Dermis microvascular lymphatic vessel endothelial cell (primary cell): ENCODE results near the gene POLA2. TPM values are rescaled to one million over a fixed set of nuclear protein-coding genes. Genes with fewer than 3 reads are reported as not detected.

Experiments used
- DNase-seq, 2 donors: peaks; one replicate each; pipeline versions ENCODE4 v3.0.0 to v3.0.0-alpha.2; 2010; ENCODE audit warnings: low read depth in 2 of 2
- total RNA-seq: library from RNA; depleted of rRNA; stranded (reverse); fragments of >200 nt; gene quantifications from 2 replicates; pipeline ENCODE4 v1.2.1, GENCODE V29; 2014

POLA2 gene
- total RNA-seq, 1 donor from 2014 or later, result 4.7 TPM

- DNase-seq, result peak in 1 of 2 donors; percentile 93
Measured at GRCh38 chr11:65279741-65280440, 18.1 kb downstream of the POLA2 start.

GRCh38 chr11:65280646-65281045 lies 18.9 kb downstream of the POLA2 start:
- peak in 1 of 2 donors; percentile 36 for DNase-seq

DNA sequence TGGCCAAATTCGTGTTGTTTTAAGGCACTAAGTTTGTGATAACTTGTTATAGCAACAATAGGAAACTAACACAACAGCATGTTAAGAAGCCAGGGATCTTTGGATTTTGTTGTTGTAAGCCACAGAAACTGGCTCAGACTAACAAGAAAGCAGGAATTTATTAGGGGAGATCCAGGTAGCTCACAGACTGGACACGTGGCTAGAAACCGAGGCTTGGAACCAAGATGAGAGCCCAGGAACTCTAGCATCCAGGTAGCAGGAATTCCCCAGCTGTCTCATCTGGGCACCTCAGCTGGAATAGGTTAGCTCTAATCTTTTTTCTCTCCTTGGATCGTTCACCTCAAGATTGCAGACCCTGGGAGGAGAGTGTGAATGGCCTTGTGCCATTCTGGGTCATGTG lies 24.9 kb downstream of the POLA2 start:
- DNase-seq, result no peak

- DNase-seq, result no peak
Measured at GRCh38 chr11:65287601-65288000, 25.8 kb downstream of the POLA2 start.

DNA sequence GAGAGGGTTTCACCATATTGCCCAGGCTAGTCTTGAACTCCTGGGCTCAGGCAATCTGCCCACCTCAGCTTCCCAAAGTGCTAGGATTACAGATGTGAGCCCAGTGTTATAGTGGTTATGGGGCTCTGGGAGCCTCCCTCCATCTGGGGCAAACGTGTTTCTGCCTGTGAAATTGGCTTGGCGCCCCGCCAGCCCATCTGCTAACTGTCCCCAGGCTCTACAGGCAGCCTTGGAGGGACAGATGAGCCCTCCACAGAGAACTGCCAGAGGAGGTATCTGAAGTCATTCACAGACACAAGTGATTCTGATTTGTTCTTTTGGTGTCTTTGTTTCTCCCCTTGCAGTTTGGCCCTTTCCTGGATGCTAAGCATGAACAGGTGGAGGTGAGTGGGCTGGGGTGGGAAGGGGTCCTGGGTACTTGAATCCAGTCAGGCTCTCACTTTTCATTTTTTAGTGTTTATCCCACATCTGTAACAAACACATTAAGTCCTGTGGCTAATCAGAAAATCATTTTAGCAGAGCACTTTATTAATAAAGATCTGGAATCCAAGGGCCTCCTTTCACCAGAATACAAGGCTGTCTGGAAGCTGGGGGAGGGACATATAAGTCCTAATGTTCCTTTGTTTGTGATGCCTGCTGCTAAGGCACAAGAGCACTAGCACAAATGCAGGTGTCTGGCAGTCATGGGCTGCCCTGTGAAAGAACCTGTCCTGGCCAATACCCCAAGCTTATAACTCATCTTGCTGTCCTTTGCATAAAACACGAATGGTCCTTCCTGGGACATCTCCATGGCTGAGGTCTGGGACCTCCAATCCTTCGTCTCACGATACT lies 27.2 kb downstream of the POLA2 start:
- DNase-seq, result no peak

- DNase-seq, result peak; percentile 87 to 94
Measured at GRCh38 chr11:65290448-65291165, 28.8 kb downstream of the POLA2 start.

- DNase-seq, result peak in 1 of 2 donors; percentile 52
Measured at GRCh38 chr11:65291613-65292012, 29.9 kb downstream of the POLA2 start.

DNA sequence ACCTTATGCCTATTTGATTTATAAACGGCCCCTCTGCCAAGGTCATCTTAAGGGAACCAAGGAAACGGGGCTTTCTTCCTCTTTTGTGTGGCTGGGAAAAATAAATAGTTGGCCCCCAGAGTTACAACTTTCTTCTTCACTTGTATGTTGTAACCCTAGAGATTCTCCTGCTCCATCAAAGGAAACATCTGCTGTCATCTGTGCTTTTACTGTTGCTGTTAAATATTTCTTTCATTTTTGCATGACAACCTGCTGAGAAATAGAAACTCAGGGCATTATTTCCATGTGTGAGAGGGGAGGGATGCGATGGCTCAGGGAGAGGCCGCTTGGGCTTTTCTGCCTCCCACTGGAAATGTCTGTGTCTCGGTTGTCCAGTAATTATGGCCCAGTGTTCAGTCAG lies 31.1 kb downstream of the POLA2 start:
- DNase-seq, result peak in 1 of 2 donors; percentile 51

DNA sequence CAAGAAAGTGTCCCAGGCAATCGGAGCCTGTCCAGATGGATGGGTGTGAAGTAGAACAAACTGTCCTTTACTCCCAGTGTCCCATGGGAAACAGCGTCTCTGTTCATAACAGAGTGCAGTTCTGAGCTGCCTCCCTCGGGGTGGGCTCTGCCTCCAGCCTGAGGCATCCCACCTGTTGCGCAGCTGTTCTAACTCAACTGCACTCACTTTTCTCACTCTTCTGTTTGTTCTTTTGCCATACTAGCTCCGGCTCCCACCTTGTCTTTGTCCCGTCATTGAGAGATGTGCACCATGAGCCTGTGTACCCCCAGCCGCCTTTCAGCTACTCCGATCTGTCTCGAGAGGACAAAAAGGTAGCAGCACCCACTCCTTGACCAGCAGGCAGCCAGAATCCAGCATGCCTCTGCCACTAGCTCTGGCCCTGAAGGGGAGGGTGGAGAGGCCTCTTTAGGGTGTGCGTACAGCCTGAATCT lies 32.2 kb downstream of the POLA2 start:
- no peak for DNase-seq

- no peak for DNase-seq
Measured at GRCh38 chr11:65295001-65295400, 33.2 kb downstream of the POLA2 start.

GRCh38 chr11:65295571-65296341 lies 34.0 kb downstream of the POLA2 start:
- DNase-seq, result no peak

GRCh38 chr11:65297026-65297672 lies 35.4 kb downstream of the POLA2 start:
- DNase-seq, result no peak

GRCh38 chr11:65298131-65298535 lies 36.4 kb downstream of the POLA2 start:
- peak in 1 of 2 donors; percentile 41 for DNase-seq

- peak; percentile 26 to 52 for DNase-seq
Measured at GRCh38 chr11:65298655-65299179, 37.0 kb downstream of the POLA2 start.

DNA sequence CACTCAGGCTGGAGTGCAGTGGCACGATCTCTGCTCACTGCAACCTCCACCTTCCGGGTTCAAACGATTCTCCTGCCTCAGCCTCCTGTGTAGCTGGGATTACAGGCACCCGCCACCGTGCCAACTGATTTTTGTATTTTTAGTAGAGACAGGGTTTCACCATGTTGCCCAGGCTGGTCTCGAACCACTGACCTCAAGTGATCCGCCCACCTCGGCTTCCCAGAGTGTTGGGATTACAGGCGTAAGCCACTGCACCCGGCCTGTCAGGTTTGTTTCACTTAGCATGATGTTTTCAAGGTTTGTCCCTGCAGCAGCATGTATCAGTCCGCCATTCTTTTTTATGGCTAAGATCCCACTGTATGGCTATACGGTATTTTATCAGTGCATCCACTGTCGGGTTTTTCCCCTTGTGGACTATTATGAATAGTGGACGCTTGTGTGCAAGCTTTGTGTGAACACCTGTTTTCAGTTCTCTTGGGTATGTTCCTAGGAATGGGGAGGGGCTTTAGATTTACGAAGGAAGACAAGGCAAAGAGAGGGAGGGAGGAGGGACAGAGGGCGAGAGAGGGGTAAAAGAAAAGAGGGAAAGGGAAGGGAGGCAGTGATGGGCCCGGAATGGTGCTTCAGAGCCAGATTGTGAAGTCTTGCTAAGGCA lies 39.0 kb downstream of the POLA2 start:
- DNase-seq, result no peak

GRCh38 chr11:65301491-65302329 lies 39.9 kb downstream of the POLA2 start:
- DNase-seq, result no peak

GRCh38 chr11:65303555-65303954 lies 41.8 kb downstream of the POLA2 start:
- DNase-seq, result no peak

DNA sequence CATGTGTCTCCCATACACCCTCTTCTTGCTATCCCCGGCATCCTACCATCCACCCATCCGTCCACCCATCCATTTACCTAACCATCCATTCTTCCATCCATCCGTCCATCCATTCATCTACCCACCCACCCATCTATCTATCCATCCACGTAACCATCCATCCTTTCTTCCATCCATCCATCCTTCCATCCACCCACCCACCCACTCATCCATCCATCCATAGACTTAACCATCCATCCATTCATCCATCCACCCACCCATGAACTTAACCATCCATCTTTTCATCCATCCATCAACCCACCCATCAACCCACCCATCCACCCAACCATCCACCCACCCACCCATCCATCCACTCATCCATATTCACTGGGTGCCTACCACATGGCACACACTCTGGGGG lies 42.3 kb downstream of the POLA2 start:
- DNase-seq, result no peak

DNA sequence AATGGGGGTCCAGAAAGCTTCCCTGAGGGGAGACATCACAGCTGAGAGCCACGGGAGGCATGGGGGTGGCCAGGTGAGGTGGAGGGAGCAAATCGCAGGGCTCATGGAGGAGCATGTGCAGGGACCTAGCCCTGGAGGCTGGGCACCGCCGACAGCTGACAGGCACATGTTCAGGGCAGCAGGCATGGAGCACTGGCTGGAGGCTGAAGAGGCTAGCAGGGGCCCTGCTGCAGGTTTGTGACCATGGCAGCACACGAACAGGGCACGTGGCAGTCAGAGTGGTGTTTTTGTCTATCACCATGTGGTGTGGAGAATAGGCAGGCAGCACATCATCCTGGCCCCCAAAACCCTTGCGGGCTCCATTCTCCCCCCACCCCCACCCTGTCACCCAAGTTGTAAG lies 42.9 kb downstream of the POLA2 start:
- no peak for DNase-seq
